LNCAP (cell line): ENCODE data around the gene GLRX5.

Experiments
- CTCF ChIP-seq: fragments of 450-650 bp; IDR thresholded peaks from 2 replicates; pipeline ENCODE4 v1.5.1; 2017; ENCODE audit warnings: mild to moderate bottlenecking

GLRX5 gene

GRCh38 chr14:95577870-95578269, 43.0 kb downstream of the GLRX5 start:
- no peak for TF ChIP-seq CTCF

GRCh38 chr14:95585953-95586620, 51.2 kb downstream of the GLRX5 start:
- TF ChIP-seq CTCF: no peak
